ENCODE measurements around the gene ZNF629.

The ZNF629 gene

GRCh38 chr16:30738984-30739951, 47.7 kb downstream of the ZNF629 start:
- Histone ChIP-seq H4K20me1 (ENCODE audit: insufficient read depth, low read length) (no peaks in the 10 kb centered on the region), H3K9ac (ENCODE audit: low read length) (no peak overlapping the region), H3K4me2 (ENCODE audit: low read length) (no peak overlapping the region), H3K27ac (ENCODE audit: low read length) (no peak overlapping the region), H3K4me3 (ENCODE audit: low read length) (no peak overlapping the region), H3K9me3 (ENCODE audit: insufficient read depth, low read length) (no peaks in the 10 kb centered on the region), H3K4me1 (ENCODE audit: low read length) (no peaks in the 10 kb centered on the region), H3K27me3 (ENCODE audit: low read depth, low read length) (no peaks in the 10 kb centered on the region), H3K79me2 (ENCODE audit: low read length) (no peaks in the 10 kb centered on the region; the same call in 1 of the 2 replicates), H2AFZ (ENCODE audit: low read depth, low read length) (no peak overlapping the region), H3K36me3 (replicated peaks; ENCODE audit: low read depth, low read length) (peaks cover 59% of the 10 kb centered on the region)
- TF ChIP-seq EZH2phosphoT487 (IDR thresholded peaks at IDR 0.05; ENCODE audit: low read depth), result no peak
- no peak for TF ChIP-seq CTCF (IDR thresholded peaks at IDR 0.05; ENCODE audit: low read depth, low read length)

- Histone ChIP-seq H2AFZ (ENCODE audit: low read depth, low read length) (no peak overlapping the region), H3K4me1 (ENCODE audit: low read length) (no peaks in the 10 kb centered on the region), H3K27ac (ENCODE audit: low read length) (no peak overlapping the region), H3K9me3 (ENCODE audit: insufficient read depth, low read length) (no peaks in the 10 kb centered on the region), H3K9ac (ENCODE audit: low read length) (no peak overlapping the region), H3K4me2 (ENCODE audit: low read length) (no peak overlapping the region), H3K36me3 (replicated peaks; ENCODE audit: low read depth, low read length) (peaks cover 66% of the 10 kb centered on the region), H3K79me2 (ENCODE audit: low read length) (no peaks in the 10 kb centered on the region; the same call in 1 of the 2 replicates), H3K4me3 (ENCODE audit: low read length) (no peak overlapping the region), H3K27me3 (ENCODE audit: low read depth, low read length) (no peaks in the 10 kb centered on the region), H4K20me1 (ENCODE audit: insufficient read depth, low read length) (no peaks in the 10 kb centered on the region)
- no peak for TF ChIP-seq EZH2phosphoT487 (IDR thresholded peaks at IDR 0.05; ENCODE audit: low read depth)
- no peak for TF ChIP-seq CTCF (IDR thresholded peaks at IDR 0.05; ENCODE audit: low read depth, low read length)
These were observed 49.0 kb downstream of the ZNF629 start for GRCh38 chr16:30737794-30738648.

DNA sequence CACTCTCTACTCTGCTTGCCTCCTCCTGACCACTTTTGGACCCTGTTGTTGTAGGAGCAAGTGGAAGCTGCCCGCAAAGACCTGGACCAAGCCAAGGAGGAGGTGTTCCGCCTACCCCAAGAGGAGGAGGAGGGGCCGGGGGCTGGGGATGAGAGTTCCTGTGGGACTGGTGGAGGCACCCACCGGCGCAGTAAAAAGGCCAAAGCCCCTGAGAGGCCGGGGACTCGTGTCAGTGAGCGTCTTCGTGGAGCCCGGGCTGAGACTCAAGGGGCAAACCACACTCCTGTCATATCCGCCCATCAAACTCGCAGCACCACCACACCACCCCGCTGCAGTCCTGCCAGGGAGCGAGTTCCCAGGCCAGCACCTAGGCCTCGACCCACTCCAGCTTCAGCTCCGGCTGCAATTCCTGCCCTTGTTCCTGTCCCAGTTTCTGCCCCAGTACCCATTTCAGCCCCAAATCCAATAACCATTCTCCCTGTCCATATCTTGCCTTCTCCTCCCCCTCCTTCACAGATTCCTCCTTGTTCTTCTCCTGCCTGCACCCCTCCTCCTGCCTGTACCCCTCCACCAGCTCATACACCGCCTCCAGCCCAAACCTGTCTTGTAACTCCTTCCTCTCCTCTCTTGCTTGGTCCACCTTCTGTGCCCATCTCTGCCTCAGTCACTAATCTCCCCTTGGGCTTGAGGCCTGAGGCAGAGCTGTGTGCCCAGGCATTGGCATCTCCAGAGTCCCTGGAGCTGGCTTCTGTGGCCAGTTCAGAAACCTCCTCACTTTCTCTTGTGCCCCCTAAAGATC, 49.8 kb downstream of the ZNF629 start:
- H4K20me1 ChIP-seq (ENCODE audit: insufficient read depth, low read length), result no peaks in the 10 kb centered on the region
- H3K9ac ChIP-seq (ENCODE audit: low read length), result no peak overlapping the region

More for the DNA sequence above, 49.8 kb downstream of the ZNF629 start:
- Histone ChIP-seq H3K27me3 (ENCODE audit: low read depth, low read length) (no peaks in the 10 kb centered on the region), H3K27ac (ENCODE audit: low read length) (no peak overlapping the region), H3K36me3 (replicated peaks; ENCODE audit: low read depth, low read length) (peaks cover 69% of the 10 kb centered on the region), H2AFZ (ENCODE audit: low read depth, low read length) (no peak overlapping the region), H3K4me2 (ENCODE audit: low read length) (no peak overlapping the region), H3K4me1 (ENCODE audit: low read length) (no peaks in the 10 kb centered on the region), H3K79me2 (ENCODE audit: low read length) (no peaks in the 10 kb centered on the region; the same call in 1 of the 2 replicates), H3K9me3 (ENCODE audit: insufficient read depth, low read length) (no peaks in the 10 kb centered on the region), H3K4me3 (ENCODE audit: low read length) (no peak overlapping the region)
- no peak for TF ChIP-seq CTCF (IDR thresholded peaks at IDR 0.05; ENCODE audit: low read depth, low read length)
